ENCODE results near the gene GPC6.

GRCh38 chr13:94217370-94217769 is 990.8 kb downstream of the GPC6 start:
- TF ChIP-seq CTCF (IDR thresholded peaks at IDR 0.05 in 2 of 3, conservative IDR thresholded peaks at IDR 0.05 in 1 of 3; ENCODE audit: borderline replicate concordance in 1 of 3, insufficient read depth in 1 of 3, low read depth in 2 of 3, low read length in 2 of 3) (no peak), POLR2A (IDR thresholded peaks at IDR 0.05; ENCODE audit: borderline replicate concordance, extremely low read depth, insufficient read depth, insufficient read length) (no peak), CEBPB (IDR thresholded peaks at IDR 0.05; ENCODE audit: low read depth) (no peak), REST (IDR thresholded peaks at IDR 0.05; ENCODE audit: low read depth) (no peak), POLR2AphosphoS5 (IDR thresholded peaks at IDR 0.05; ENCODE audit: low read depth, low read length) (no peak), YY1 (IDR thresholded peaks at IDR 0.05; ENCODE audit: extremely low read depth, insufficient replicate concordance, low read depth, low read length) (no peak), TCF7L2 (IDR thresholded peaks at IDR 0.05; ENCODE audit: borderline replicate concordance, extremely low read depth, insufficient read depth, insufficient read length) (no peak), EGR1 (IDR thresholded peaks at IDR 0.05; ENCODE audit: low read depth) (no peak), EZH2 (IDR thresholded peaks at IDR 0.05) (no peak), SIN3A (IDR thresholded peaks at IDR 0.05; ENCODE audit: low read depth) (no peak), RAD21 (IDR thresholded peaks at IDR 0.05; ENCODE audit: low read depth) (no peak)
